NCI-H1048 (cell line): ENCODE data around the gene SNX22.
A peak's percentile ranks its signal among the peaks of the same experiment; 100 is the strongest.

ENCODE experiments used
- DNase-seq: peaks from one replicate; lab custom pipeline; 2025; lab: John Stamatoyannopoulos, UW

The SNX22 gene

DNA sequence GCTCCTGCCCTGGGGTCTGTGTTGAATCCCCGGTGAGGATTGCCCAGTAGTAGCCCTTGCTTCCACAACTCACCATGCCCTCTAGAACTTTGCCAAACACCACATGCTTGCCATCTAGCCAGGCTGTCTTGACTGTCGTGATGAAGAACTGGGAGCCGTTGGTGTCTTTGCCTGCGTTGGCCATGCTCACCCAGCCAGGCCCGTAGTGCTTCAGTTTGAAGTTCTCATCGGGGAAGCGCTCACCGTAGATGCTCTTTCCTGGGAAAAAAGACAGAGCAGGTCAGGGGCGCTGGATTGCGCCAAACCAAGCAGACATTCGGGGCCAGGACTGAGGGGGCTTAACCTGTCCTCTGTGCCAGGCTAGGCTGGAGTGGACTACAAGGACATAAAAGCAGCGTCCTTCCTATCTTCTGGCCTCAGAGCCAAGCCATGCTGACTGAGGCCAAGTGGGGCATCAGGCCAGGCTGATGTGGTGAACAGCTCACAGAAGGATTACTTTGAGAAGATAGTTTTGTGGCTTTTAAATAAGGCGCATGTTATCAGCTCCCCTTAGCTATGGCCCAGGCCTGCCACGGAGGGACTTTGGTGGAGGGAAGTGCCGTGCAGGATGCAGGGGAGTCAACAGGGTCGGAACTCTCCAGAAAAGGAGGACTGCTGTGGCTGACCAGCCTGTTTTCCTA, 5.3 kb downstream of the SNX22 start:
- no peak for DNase-seq

GRCh38 chr15:64157599-64158125, 6.1 kb downstream of the SNX22 start:
- no peak for DNase-seq

DNA sequence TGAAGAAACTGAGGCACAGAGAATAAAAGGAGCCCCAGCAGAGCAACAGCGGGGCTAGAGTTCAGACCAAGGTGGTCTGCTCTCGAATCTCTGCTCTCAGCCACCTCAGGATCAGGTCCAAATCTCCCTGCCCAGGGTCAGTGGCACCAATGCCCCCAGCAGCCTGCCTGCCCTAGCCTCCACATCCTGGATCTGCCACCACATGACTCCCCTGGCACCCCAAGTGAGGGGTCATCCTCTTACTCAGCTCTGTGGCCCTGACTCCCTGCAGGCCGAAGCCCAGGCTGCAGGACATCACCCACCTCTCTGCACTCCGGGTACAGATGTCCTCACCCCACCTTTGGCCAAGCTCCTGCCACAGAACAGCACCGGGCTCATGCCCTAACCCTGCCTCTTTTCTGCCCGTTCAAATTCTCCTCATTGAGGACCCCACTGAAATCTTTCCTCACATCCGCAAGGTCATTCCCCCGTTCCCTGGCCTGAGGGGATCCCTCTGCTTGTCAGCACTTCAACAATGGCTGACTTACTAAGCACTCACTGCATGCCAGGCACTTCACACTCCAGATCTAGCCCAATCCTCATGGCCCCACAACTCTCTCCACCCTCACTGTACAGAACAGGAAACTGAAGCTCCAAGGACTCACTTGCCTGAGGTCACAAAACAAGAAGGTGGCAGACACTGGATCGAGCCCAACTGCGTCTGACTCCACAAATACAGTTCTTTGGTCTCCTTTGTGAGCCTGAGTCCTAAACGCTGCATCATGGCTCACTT, 7.0 kb downstream of the SNX22 start:
- no peak for DNase-seq

DNA sequence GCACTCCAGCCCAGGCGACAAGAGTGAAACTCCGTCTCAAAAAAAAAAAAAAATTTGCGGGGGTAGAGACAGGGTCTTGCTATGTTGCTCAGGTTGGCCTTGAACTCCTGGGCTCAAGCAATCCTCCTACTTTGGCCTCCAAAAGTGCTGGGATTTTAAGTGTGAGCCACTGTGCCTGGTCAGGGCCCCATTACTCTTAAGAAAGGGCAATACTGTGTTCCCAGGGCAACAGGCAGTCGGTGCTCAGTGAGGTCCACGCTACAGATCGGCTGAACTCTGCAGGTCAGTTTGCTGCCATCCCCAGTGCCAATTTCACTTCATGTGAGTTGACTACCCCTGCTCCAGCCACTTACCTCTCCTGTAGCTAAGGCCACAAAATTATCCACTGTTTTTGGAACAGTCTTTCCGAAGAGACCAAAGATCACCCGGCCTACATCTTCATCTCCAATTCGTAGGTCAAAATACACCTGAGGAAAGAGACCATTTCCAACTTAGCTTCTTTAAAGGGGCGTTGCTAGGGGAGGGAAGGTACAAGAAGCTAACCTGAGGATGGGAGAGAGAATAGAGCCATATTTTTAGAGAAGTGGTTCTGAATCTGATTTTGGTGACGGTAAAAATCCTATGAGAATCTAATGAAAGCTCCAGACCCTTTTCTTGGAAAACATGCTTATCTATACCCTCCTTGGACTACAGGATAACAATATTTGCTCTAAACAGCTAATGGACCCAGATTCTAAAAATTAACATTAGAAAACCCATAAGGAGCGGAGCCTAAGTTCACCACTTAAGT, 10.4 kb downstream of the SNX22 start:
- no peak for DNase-seq

DNA sequence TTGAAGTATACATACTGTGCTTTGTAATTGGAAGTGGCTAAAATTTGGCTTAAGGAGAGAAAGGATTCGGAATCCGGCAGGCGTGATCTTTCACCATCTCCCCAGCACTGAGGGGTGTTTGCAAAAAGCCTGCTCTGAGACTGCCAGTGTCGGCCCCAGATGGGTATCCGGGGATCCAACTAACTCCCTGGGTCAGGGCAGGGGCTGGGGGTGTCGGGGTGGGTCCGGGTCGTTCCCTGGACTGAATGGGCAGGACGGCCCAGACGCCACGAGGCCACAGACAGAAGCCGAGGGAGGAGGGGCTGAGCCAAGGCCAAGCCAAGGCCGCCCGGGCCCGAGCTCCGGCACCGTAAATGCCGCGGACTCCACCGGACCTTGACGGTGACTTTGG, 10.9 kb downstream of the SNX22 start:
- DNase-seq: no peak

DNA sequence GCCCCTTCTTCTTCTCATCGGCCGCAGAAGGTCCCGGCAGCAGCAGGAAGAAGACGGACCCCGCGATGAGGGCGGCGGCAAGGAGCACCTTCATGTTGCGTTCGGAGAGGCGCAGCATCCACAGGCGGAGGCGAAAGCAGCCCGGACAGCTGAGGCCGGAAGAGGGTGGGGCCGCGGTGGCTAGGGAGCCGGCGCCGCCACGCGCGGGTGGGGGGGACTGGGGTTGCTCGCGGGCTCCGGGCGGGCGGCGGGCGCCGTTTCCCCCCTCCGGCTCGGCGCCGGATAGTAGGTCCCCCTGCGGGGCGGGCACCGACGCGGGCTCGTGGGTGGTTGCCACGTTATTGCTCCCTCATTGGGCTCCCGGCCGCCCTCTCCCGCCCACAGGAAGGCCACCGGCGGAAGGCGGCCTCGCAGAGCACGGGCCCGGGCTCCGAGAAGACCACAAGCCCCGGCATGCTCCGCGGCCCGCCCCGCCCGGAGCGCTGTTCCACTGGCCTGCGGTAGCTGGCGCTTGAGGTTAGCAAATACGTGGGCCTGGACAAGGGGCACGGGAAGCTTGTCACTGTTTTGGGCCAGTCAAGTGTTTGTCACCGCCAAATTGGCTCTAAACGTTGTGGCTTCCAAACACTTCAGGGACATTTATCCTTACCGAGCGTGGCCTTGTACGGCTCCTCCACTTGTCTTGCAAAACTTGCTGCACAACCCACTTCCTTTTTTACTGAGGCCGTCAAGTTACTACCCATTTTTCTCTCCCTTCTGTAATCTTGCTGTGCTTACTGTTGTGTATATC, 11.5 kb downstream of the SNX22 start, which contains the start of gene PPIB:
PPIB (minus strand) TSS at position 154 of the 790 bp plus-strand sequence; CDS start at position 118, 36 bp downstream.
- DNase-seq: peak; percentile 89

- DNase-seq: no peak
Measured at GRCh38 chr15:64163659-64164362, 12.3 kb downstream of the SNX22 start.

- no peak for DNase-seq
Measured at GRCh38 chr15:64164436-64164835, 12.9 kb downstream of the SNX22 start.

- DNase-seq: no peak
Measured at GRCh38 chr15:64166102-64166890, 14.8 kb downstream of the SNX22 start.

GRCh38 chr15:64180235-64180824, 28.8 kb downstream of the SNX22 start:
- no peak for DNase-seq

- no peak for DNase-seq
Measured at GRCh38 chr15:64182859-64183370, 31.4 kb downstream of the SNX22 start.

GRCh38 chr15:64185146-64185911, 33.8 kb downstream of the SNX22 start:
- no peak for DNase-seq

- DNase-seq: no peak
Measured at GRCh38 chr15:64187396-64188191, 36.1 kb downstream of the SNX22 start.

GRCh38 chr15:64191971-64192830, 40.7 kb downstream of the SNX22 start:
- no peak for DNase-seq

- DNase-seq: no peak
Measured at GRCh38 chr15:64193971-64194370, 42.4 kb downstream of the SNX22 start.

DNA sequence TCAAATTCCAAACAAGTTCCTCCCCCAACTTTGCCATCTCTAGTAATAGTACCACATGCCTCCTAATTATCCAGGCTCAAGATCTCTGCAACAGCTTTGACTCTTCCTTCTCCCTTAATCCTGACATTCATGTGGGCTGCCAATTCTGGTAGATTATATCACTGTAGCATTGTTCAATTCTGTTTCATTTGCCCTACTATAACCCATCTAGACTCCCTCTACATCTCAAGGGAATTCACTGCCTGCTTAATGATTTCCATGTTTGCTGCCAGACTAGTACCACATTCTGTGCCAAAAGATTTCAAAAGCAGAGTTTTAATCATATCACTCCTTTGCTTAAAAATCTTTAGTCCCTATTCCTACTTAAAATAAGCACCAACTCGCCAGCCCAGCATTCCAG, 45.9 kb downstream of the SNX22 start:
- DNase-seq: no peak

DNA sequence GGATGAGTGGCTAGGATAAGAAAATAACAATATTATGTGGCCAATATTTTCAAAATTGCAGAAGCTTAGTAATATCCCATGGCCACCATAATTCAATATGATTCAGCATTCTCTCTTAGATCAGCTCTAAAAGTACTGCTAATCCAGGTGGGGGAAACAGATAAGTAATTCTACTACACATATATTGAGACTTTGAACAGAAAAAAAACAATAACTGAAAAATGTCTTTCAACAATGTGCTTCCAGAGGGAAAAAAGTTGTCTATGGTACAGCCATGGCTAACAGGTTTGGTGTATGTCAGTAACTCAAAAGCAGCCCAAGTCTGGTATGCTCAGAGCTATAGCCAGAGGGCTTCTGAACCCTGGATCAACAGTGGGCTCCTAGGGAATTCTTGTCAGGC, 53.7 kb downstream of the SNX22 start:
- DNase-seq: no peak
